ACHN (cell line): ENCODE data around the gene ARHGAP23.
A peak's percentile ranks its signal among the peaks of the same experiment; 100 is the strongest.
"Not testable (repeated sequence)": the region's sequence is repeated elsewhere in the genome, so short reads cannot be mapped to it uniquely, and the experiment has no call there.

ENCODE experiments used
- DNase-seq: peaks from one replicate; pipeline ENCODE4 v3.0.0-alpha.2; 2015
- in situ Hi-C: cut with HindIII; loops from 2 replicates; pipeline ENCODE4 v1.10.0; 2017; ENCODE audit warnings: low sequenced_read_pairs, low pct_ligation_motif_present, low pct_unique_long_range_greater_than_20kb

ARHGAP23 gene

DNA sequence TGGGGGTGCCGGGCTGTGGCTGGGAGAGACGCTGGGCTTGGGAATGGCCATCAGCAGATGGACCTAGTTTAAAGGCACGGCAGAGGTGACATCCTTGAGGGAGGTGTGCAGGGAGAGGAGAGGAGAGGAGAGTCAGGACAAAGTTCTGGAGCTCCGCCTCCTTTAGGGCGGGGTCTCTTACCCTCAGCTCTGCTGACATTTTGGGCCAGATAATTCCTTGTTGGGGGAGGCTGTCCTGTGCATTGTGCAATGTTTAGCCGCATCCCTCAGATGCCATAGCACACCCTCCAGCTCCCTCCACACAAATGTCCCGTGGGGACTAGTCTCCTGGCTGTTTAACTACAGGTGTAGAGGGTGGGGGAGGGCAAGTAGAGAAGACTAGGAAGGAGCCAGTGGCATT is 48.3 kb downstream of the ARHGAP23 start:
- in situ Hi-C loops = no loop called here
- no peak for DNase-seq

DNA sequence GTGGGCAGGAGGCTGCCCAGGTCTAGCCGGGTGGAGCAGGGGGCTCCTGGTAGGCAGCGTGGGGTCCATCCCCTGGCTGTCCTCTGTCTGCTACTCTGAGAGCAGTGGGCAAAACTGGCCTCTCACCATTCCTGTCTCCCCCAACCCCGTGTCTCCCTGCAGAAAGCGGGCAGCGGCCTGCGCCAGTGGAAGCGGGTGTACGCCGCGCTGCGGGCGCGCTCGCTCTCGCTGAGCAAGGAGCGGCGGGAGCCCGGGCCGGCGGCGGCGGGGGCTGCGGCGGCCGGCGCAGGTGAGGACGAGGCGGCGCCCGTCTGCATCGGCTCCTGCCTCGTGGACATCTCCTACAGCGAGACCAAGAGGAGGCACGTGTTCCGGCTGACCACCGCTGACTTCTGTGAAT is 49.2 kb downstream of the ARHGAP23 start:
- DNase-seq, in situ Hi-C loops: not testable (repeated sequence)

DNA sequence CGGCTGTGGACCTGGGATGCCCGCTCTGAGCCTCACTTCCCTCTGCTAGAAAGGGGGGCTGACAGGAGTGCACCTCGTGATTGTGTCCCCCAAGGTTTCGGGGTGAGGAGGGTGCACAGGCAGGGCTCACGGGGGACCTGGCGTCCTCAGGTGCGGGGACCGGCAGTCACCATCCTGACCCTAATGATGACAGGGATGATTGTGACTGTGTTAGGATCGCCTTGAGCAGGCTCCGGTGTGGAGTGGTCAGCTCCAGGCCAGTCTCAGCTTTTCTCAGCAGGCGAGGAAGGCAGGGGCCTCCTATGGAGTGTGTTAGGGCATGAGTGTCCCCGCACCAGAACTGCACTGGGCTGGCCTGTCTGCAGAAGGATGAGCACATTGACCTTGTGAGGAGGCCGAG is 49.7 kb downstream of the ARHGAP23 start:
- in situ Hi-C loops, DNase-seq: not testable (repeated sequence)

- in situ Hi-C loops, DNase-seq: not testable (repeated sequence)
Measured at GRCh38 chr17:38478667-38479066, 50.4 kb downstream of the ARHGAP23 start.

- in situ Hi-C loops, DNase-seq: not testable (repeated sequence)
Measured at GRCh38 chr17:38482039-38482699, 53.9 kb downstream of the ARHGAP23 start.

GRCh38 chr17:38482700-38483043 is 54.4 kb downstream of the ARHGAP23 start:
- in situ Hi-C loops, DNase-seq: not testable (repeated sequence)

GRCh38 chr17:38484242-38485145 is 56.2 kb downstream of the ARHGAP23 start:
- DNase-seq = peak; percentile 70
- in situ Hi-C loops = not testable (repeated sequence)

DNA sequence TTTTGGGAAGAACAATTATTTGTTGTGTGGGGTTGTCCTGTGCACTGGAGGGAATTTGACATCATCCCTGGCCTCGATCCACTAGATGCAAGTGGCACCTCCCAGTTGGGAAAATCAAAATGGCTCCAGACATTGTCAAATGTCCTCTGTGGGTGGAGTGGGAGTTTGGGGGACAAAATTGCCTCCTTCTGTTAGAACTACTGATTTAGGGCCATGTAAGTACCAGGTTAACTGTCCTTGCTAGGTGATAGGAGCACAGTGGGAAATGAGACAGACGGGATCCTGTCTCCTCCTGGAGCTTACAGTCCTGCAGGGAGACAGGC is 56.8 kb downstream of the ARHGAP23 start:
- DNase-seq = no peak
- in situ Hi-C loops = no loop called here

DNA sequence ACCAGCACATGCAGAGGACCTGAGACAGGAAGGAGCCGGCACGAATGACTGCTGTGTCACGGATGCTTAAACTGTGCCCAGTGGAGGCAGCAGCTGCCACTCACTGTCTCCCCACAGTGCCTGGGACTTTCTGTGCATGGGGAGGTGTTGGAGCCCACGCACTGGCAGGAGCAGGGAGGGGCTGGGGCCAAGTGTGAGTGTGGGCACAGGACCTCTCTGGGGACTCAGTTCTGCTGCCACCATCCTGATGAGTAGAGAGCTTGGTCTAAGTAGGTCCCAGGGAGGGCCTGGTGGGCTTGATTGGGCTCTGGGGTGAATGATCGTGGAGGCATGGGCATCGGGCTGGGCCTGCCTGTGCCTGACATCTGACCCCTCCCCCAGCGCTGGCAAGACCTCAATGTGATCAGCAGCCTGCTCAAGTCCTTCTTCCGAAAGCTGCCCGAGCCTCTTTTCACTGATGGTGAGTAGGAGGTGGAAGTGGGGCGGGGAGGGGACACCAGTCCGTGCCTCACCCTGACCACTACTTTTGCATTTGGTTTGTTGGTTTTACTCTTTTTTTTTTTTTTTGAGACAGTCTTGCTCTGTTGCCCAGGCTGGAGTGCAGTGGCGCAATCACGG is 57.5 kb downstream of the ARHGAP23 start:
- in situ Hi-C loops, DNase-seq: not testable (repeated sequence)

- DNase-seq, in situ Hi-C loops: not testable (repeated sequence)
Measured at GRCh38 chr17:38489774-38490173, 61.5 kb downstream of the ARHGAP23 start.

GRCh38 chr17:38491346-38492066 is 63.2 kb downstream of the ARHGAP23 start:
- in situ Hi-C loops, DNase-seq: not testable (repeated sequence)

DNA sequence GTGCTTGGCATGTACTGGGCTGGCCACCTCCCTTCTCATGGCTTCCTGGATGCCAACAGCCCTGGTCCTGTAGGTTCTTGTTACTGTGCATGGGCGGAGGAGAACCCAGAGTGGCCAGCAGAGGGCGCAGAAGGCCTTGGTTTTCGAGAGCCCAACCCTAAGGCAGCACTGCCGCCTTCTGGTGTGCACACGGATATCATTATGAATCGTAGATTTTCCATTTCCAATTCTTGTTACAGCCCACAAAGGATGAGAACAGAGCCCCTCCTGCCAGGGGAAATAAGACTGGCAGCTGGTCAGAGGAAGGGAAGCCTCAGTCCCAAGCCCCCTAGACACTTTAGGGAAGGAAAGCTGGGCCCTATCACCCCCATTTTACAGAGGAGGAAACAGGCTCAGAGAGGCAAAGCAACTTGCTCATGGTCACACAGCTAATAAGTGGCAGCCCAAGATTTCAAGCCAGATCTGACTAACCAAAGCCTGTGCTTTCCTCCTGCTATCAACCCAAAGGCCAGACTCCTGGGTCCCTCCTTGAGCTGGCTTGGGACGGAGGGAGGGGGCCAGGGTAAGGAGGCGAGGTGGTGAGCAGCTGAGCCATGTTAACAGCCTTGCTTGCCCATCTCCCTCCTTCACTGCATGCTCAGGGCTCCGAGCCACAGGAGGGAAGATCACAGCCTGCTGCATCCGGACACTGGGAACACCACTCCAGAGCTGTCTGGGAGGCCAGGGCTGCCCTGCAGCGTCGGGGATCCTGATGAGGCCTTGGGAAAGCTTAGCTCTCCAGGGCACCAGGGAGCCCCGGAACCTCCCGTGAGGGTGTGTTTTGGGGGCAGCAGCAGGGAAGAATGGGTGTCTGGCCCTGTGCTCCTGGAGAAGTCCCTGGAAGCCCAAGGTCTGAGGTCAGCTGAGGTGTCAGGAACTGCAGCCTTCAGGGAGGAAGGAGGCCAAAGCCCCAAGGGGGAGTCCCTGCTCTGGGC is 64.1 kb downstream of the ARHGAP23 start:
- in situ Hi-C loops = not testable (repeated sequence)

GRCh38 chr17:38494152-38494551 is 65.9 kb downstream of the ARHGAP23 start:
- DNase-seq, in situ Hi-C loops: not testable (repeated sequence)

More for the DNA sequence above, 64.1 kb downstream of the ARHGAP23 start:
- DNase-seq = peak; percentile 86

DNA sequence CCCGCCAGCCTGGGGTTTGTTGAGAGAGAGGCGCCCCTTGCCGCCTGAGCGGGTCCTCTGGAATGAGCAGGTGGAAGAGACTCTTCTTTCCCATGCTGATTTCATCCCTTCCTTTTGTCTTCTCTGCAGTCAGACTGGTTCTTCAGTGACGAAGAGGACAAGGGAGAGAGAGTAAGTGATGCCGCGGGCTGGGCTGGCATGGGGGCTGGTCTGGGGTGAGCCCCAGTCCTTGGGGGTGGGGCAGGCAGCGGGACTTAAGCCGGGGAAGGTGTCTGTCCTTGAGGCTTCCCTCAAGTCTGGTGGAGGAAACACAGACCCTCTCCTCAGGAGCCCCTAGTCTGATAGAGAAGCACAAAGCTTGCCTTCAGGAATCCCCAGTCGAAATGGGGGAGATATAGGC is 69.4 kb downstream of the ARHGAP23 start:
- in situ Hi-C loops, DNase-seq: not testable (repeated sequence)

- no peak for DNase-seq
- in situ Hi-C loops = no loop called here
Measured at GRCh38 chr17:38498353-38498752, 70.1 kb downstream of the ARHGAP23 start.

GRCh38 chr17:38499230-38499629 is 71.0 kb downstream of the ARHGAP23 start:
- in situ Hi-C loops, DNase-seq: not testable (repeated sequence)

DNA sequence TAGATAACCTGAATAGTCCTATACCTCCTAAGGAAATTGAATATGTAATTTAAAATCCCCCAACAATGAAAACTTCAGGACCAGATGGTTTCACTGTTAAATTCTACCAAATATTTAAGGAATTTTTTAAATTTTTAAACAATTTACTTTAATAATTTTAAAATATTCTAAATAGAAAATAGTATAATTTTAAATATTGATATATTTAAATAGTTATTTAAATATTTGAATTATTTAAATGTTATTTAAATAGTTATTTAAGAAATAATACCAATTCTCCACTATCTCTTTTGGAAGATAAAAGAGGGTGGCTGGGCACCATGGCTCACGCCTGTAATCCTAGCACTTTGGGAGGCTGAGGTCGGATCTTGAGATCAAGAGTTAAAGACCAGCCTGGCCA is 73.5 kb downstream of the ARHGAP23 start:
- in situ Hi-C loops, DNase-seq: not testable (repeated sequence)
